ENCODE measurements around the gene INSYN2A.

Gene INSYN2A

GRCh38 chr10:127196282-127197153 is at the start of gene INSYN2A:
Gene INSYN2A (minus strand): TSS chr10:127196591. CDS start chr10:127176395, 20,196 bp downstream.
- in situ Hi-C loops (cut with MboI; ENCODE audit: low sequenced_read_pairs), result no loop called here

- in situ Hi-C loops (cut with MboI; ENCODE audit: low sequenced_read_pairs), result no loop called here
These were observed 49.1 kb upstream of the INSYN2A start for GRCh38 chr10:127245456-127245855.

- in situ Hi-C loops (cut with MboI; ENCODE audit: low sequenced_read_pairs), result no loop called here
These were observed 47.3 kb upstream of the INSYN2A start for GRCh38 chr10:127243490-127244272.

- in situ Hi-C loops (cut with MboI; ENCODE audit: low sequenced_read_pairs), result no loop called here
These were observed 46.5 kb upstream of the INSYN2A start for GRCh38 chr10:127242914-127243313.

GRCh38 chr10:127236266-127236665 is 39.9 kb upstream of the INSYN2A start:
- in situ Hi-C loops (cut with MboI; ENCODE audit: low sequenced_read_pairs), result no loop called here

GRCh38 chr10:127234306-127234800 is 38.0 kb upstream of the INSYN2A start:
- in situ Hi-C loops (cut with MboI; ENCODE audit: low sequenced_read_pairs), result no loop called here

GRCh38 chr10:127228195-127228787 is 31.9 kb upstream of the INSYN2A start:
- in situ Hi-C loops (cut with MboI; ENCODE audit: low sequenced_read_pairs), result no loop called here

GRCh38 chr10:127227663-127228062 is 31.3 kb upstream of the INSYN2A start:
- in situ Hi-C loops (cut with MboI; ENCODE audit: low sequenced_read_pairs), result no loop called here

GRCh38 chr10:127227027-127227426 is 30.6 kb upstream of the INSYN2A start:
- in situ Hi-C loops (cut with MboI; ENCODE audit: low sequenced_read_pairs), result no loop called here

- in situ Hi-C loops (cut with MboI; ENCODE audit: low sequenced_read_pairs), result no loop called here
These were observed 24.9 kb upstream of the INSYN2A start for GRCh38 chr10:127221281-127221680.

GRCh38 chr10:127218658-127219057 is 22.3 kb upstream of the INSYN2A start:
- in situ Hi-C loops (cut with MboI; ENCODE audit: low sequenced_read_pairs), result no loop called here

- in situ Hi-C loops (cut with MboI; ENCODE audit: low sequenced_read_pairs), result no loop called here
These were observed 20.4 kb upstream of the INSYN2A start for GRCh38 chr10:127216786-127217185.

- in situ Hi-C loops (cut with MboI; ENCODE audit: low sequenced_read_pairs), result no loop called here
These were observed 19.9 kb upstream of the INSYN2A start for GRCh38 chr10:127216274-127216673.

- in situ Hi-C loops (cut with MboI; ENCODE audit: low sequenced_read_pairs), result no loop called here
These were observed 19.5 kb upstream of the INSYN2A start for GRCh38 chr10:127215866-127216265.

GRCh38 chr10:127210936-127211466 is 14.6 kb upstream of the INSYN2A start:
- in situ Hi-C loops (cut with MboI; ENCODE audit: low sequenced_read_pairs), result no loop called here

- in situ Hi-C loops (cut with MboI; ENCODE audit: low sequenced_read_pairs), result no loop called here
These were observed 10.7 kb upstream of the INSYN2A start for GRCh38 chr10:127207081-127207480.

GRCh38 chr10:127203067-127203466 is 6.7 kb upstream of the INSYN2A start:
- in situ Hi-C loops (cut with MboI; ENCODE audit: low sequenced_read_pairs), result no loop called here

- in situ Hi-C loops (cut with MboI; ENCODE audit: low sequenced_read_pairs), result no loop called here
These were observed 4.3 kb upstream of the INSYN2A start for GRCh38 chr10:127200646-127201045.

- in situ Hi-C loops (cut with MboI; ENCODE audit: low sequenced_read_pairs), result no loop called here
These were observed 2.3 kb upstream of the INSYN2A start for GRCh38 chr10:127198721-127199120.

- in situ Hi-C loops (cut with MboI; ENCODE audit: low sequenced_read_pairs), result no loop called here
These were observed 1.9 kb upstream of the INSYN2A start for GRCh38 chr10:127198307-127198706.

- in situ Hi-C loops (cut with MboI; ENCODE audit: low sequenced_read_pairs), result no loop called here
These were observed 702 bp upstream of the INSYN2A start for GRCh38 chr10:127197154-127197432.

All from HL-60/S4 treated with phorbol 12-myristate 13-acetate at 8.2 ng/mL for 4 days and 3 days (cell line).